IMR-90 (cell line): Measurements from ENCODE around the gene IDH3B.

ENCODE experiments used
- BHLHE40 ChIP-seq: fragments of 150-350 bp; IDR thresholded peaks from 2 replicates; pipeline ENCODE4 v1.6.1; 2016; ENCODE audit warnings: mild to moderate bottlenecking, low read depth, low read length
- CEBPB ChIP-seq: IDR thresholded peaks from 2 replicates; pipeline ENCODE4 v1.6.1; 2012; ENCODE audit warnings: low read depth, low read length, improper control_type of control experiment
- CTCF ChIP-seq: conservative IDR thresholded peaks from 2 replicates; pipeline ENCODE4 v1.5.1; 2012; ENCODE audit warnings: mild to moderate bottlenecking, low read depth, low read length, improper control_type of control experiment
- ELK1 ChIP-seq: fragments of 150-350 bp; IDR thresholded peaks from 2 replicates; pipeline ENCODE4 v1.6.1; 2016; ENCODE audit warnings: low read depth, mild to moderate bottlenecking, low read length, moderate library complexity, borderline replicate concordance
- MXI1 ChIP-seq: IDR thresholded peaks from 2 replicates; pipeline ENCODE4 v1.6.1; 2012; ENCODE audit warnings: low read depth, mild to moderate bottlenecking, low read length, moderate library complexity, borderline replicate concordance
- POLR2A ChIP-seq: IDR thresholded peaks from 2 replicates; pipeline ENCODE4 v1.6.1; 2012; ENCODE audit warnings: mild to moderate bottlenecking, low read depth, low read length
- RAD21 ChIP-seq: IDR thresholded peaks from 2 replicates; pipeline ENCODE4 v1.6.1; 2012; ENCODE audit warnings: low read length, improper control_type of control experiment
- RCOR1 ChIP-seq: IDR thresholded peaks from 2 replicates; pipeline ENCODE4 v1.6.1; 2012; ENCODE audit warnings: mild to moderate bottlenecking, low read length, improper control_type of control experiment; ENCODE audit not compliant: insufficient replicate concordance
- SMC3 ChIP-seq: fragments of 150-350 bp; IDR thresholded peaks from 2 replicates; pipeline ENCODE4 v1.6.1; 2016; ENCODE audit warnings: low read depth, mild to moderate bottlenecking, antibody characterized with exemption, low read length, moderate library complexity
- USF2 ChIP-seq: fragments of 150-350 bp; IDR thresholded peaks from 2 replicates; pipeline ENCODE4 v1.6.1; 2017; ENCODE audit warnings: mild to moderate bottlenecking, antibody characterized with exemption, low read length, low read depth

GRCh38 chr20:2640899-2641298, 23.1 kb downstream of the IDH3B start:
- TF ChIP-seq SMC3 = no peak
- TF ChIP-seq CTCF = no peak
- no peak for TF ChIP-seq CEBPB
- no peak for TF ChIP-seq ELK1
- TF ChIP-seq RAD21 = no peak
- no peak for TF ChIP-seq BHLHE40
- no peak for TF ChIP-seq POLR2A
- TF ChIP-seq USF2 = no peak
- TF ChIP-seq MXI1 = no peak
- no peak for TF ChIP-seq RCOR1
